ENCODE results near the gene DSPP.

Gene DSPP

DNA sequence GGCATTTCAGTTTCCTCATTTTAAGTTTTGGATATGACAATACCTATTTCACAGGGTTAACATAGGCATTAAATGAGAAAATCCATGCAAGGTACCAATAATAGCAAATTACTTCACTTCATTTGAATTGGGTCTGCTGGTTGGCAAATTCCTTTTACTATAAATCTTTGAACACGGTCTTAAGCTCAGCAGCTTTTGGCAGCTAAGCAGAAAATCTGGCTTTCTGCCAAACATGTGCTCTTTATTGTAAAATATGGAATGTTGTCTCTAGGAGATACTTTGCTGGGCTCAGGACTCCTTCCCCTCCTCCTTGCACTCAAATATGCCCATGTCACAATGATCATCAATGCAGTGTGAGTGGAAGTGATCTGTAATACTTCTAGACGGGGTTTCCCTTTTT is 24.9 kb downstream of the DSPP start:
- Histone ChIP-seq H3K23ac (ENCODE audit: low read length) (no peak overlapping the region), H3K36me3 (ENCODE audit: control insufficient read depth in 1 of 2, insufficient read depth in 2 of 2, low read length in 2 of 2) (no peaks in the 10 kb centered on the region), H3K9me3 (ENCODE audit: insufficient read depth, low read depth, low read length) (no peaks in the 10 kb centered on the region), H2BK120ac (ENCODE audit: insufficient read depth, low read length, poor library complexity) (no peak overlapping the region), H3K14ac (ENCODE audit: low read length) (no peak overlapping the region), H3K79me2 (ENCODE audit: control insufficient read depth, insufficient read depth, low read length, poor library complexity) (no peaks in the 10 kb centered on the region), H3K4me3 (ENCODE audit: low read depth, low read length) (no peak overlapping the region), H3K9ac (ENCODE audit: low read length) (no peak overlapping the region), H4K12ac (ENCODE audit: low read depth, low read length) (no peak overlapping the region), H3K27me3 (ENCODE audit: insufficient read depth, low read length) (no peaks in the 10 kb centered on the region), H3K4me2 (ENCODE audit: low read length) (no peak overlapping the region), H3K79me1 (ENCODE audit: low read length) (no peaks in the 10 kb centered on the region), H4K91ac (ENCODE audit: low read depth, low read length) (no peak overlapping the region), H3K4me1 (ENCODE audit: control insufficient read depth in 1 of 2, insufficient read depth in 2 of 2, low read length in 2 of 2) (no peaks in the 10 kb centered on the region), H2BK5ac (ENCODE audit: low read depth, low read length, poor library complexity) (no peak overlapping the region), H3K4ac (ENCODE audit: low read depth, low read length) (no peak overlapping the region), H2AFZ (ENCODE audit: insufficient read depth, low read length, poor library complexity) (no peak overlapping the region), H3K18ac (ENCODE audit: low read length) (no peak overlapping the region), H2BK12ac (ENCODE audit: low read length) (no peak overlapping the region), H3K27ac (ENCODE audit: low read depth, low read length) (no peak overlapping the region), H4K8ac (ENCODE audit: low read depth, low read length) (no peak overlapping the region), H2AK5ac (ENCODE audit: low read length) (no peak overlapping the region)
- no CpG with 5 or more reads among the region's 2 CpGs for WGBS (ENCODE audit: extremely low coverage, insufficient coverage, insufficient read length)
- peak in 1 of 2 donors; percentile 9 for DNase-seq

DNA sequence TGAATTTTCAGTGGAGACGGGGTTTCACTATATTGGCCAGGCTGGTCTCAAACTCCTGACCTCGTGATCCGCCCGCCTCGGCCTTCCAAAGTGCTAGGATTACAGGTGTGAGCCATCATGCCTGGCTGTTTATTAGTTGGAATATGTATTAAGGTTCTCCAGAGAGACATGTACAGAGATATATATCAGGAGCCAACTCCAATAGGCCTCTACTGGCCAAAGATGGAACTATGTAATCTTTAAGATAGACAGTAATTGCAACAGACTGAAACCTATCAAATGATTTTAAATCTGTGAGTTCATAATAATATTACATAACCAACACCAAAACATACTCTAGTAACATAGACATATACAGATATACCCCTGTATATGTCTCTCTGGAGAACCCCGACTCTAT is 36.0 kb downstream of the DSPP start:
- Histone ChIP-seq H3K4me3 (ENCODE audit: low read depth, low read length) (no peak overlapping the region), H3K36me3 (ENCODE audit: control insufficient read depth in 1 of 2, insufficient read depth in 2 of 2, low read length in 2 of 2) (no peaks in the 10 kb centered on the region)

DNA sequence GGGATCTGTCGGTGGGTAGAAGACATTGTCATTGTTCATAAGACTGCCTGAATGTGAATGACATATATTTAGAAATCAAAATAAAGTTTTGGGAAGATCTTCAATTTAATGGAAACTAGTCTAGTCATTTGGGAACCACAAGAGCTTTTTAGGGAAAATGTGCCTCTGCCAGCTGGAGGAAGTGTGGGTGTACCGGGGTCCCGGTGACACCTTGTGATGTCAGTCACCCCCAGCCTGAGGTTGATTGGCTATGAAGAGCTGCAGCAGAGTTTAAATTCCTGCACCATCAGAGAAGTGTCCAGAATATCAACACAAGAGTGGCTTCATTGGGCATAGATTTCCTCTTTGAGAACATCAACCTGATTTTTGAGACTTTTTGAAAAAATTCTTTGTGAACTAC is 41.7 kb downstream of the DSPP start, which contains the start of gene DMP1:
DMP1 (plus strand) TSS at position 301 of the 400 bp plus-strand sequence. CDS start 6,213 bp downstream, outside the sequence.
- no peaks in the 10 kb centered on the region for H3K9me3 ChIP-seq (ENCODE audit: insufficient read depth, low read depth, low read length)
- H3K4me3 ChIP-seq (ENCODE audit: low read depth, low read length), result no peak within 1 kb of the TSS
- no peaks in the 10 kb centered on the region for H3K36me3 ChIP-seq (ENCODE audit: control insufficient read depth in 1 of 2, insufficient read depth in 2 of 2, low read length in 2 of 2)
- H3K4me2 ChIP-seq (ENCODE audit: low read length), result no peak within 1 kb of the TSS
- H4K12ac ChIP-seq (ENCODE audit: low read depth, low read length), result no peak within 1 kb of the TSS
- DNase-seq, result no peak
- H4K8ac ChIP-seq (ENCODE audit: low read depth, low read length), result no peak within 1 kb of the TSS
- no peak within 1 kb of the TSS for H3K14ac ChIP-seq (ENCODE audit: low read length)
- H3K4me1 ChIP-seq (ENCODE audit: control insufficient read depth in 1 of 2, insufficient read depth in 2 of 2, low read length in 2 of 2), result no peaks in the 10 kb centered on the region
- H2AFZ ChIP-seq (ENCODE audit: insufficient read depth, low read length, poor library complexity), result no peak within 1 kb of the TSS
- no peak within 1 kb of the TSS for H2AK5ac ChIP-seq (ENCODE audit: low read length)
- no CpG with 5 or more reads among the region's 3 CpGs for WGBS (ENCODE audit: extremely low coverage, insufficient coverage, insufficient read length)
- no peak within 1 kb of the TSS for H3K9ac ChIP-seq (ENCODE audit: low read length)
- H2BK12ac ChIP-seq (ENCODE audit: low read length), result no peak within 1 kb of the TSS
- no peak within 1 kb of the TSS for H2BK5ac ChIP-seq (ENCODE audit: low read depth, low read length, poor library complexity)
- H3K79me1 ChIP-seq (ENCODE audit: low read length), result no peaks in the 10 kb centered on the region
- H3K4ac ChIP-seq (ENCODE audit: low read depth, low read length), result no peak within 1 kb of the TSS
- H3K79me2 ChIP-seq (ENCODE audit: control insufficient read depth, insufficient read depth, low read length, poor library complexity), result no peaks in the 10 kb centered on the region
- no peak within 1 kb of the TSS for H2BK120ac ChIP-seq (ENCODE audit: insufficient read depth, low read length, poor library complexity)
- no peak within 1 kb of the TSS for H3K27ac ChIP-seq (ENCODE audit: low read depth, low read length)
- H4K91ac ChIP-seq (ENCODE audit: low read depth, low read length), result no peak within 1 kb of the TSS
- no peak within 1 kb of the TSS for H3K23ac ChIP-seq (ENCODE audit: low read length)
- no peak within 1 kb of the TSS for H3K18ac ChIP-seq (ENCODE audit: low read length)
- no peaks in the 10 kb centered on the region for H3K27me3 ChIP-seq (ENCODE audit: insufficient read depth, low read length)

More for the DNA sequence above, 36.0 kb downstream of the DSPP start:
- Histone ChIP-seq H3K27me3 (ENCODE audit: insufficient read depth, low read length) (no peaks in the 10 kb centered on the region), H2AFZ (ENCODE audit: insufficient read depth, low read length, poor library complexity) (no peak overlapping the region), H4K12ac (ENCODE audit: low read depth, low read length) (no peak overlapping the region), H3K79me1 (ENCODE audit: low read length) (no peaks in the 10 kb centered on the region), H3K4me1 (ENCODE audit: control insufficient read depth in 1 of 2, insufficient read depth in 2 of 2, low read length in 2 of 2) (no peaks in the 10 kb centered on the region), H4K8ac (ENCODE audit: low read depth, low read length) (no peak overlapping the region), H2BK12ac (ENCODE audit: low read length) (no peak overlapping the region), H2BK5ac (ENCODE audit: low read depth, low read length, poor library complexity) (no peak overlapping the region), H3K27ac (ENCODE audit: low read depth, low read length) (no peak overlapping the region), H3K9ac (ENCODE audit: low read length) (no peak overlapping the region), H4K91ac (ENCODE audit: low read depth, low read length) (no peak overlapping the region), H3K14ac (ENCODE audit: low read length) (no peak overlapping the region), H3K79me2 (ENCODE audit: control insufficient read depth, insufficient read depth, low read length, poor library complexity) (no peaks in the 10 kb centered on the region), H3K9me3 (ENCODE audit: insufficient read depth, low read depth, low read length) (no peaks in the 10 kb centered on the region), H3K4me2 (ENCODE audit: low read length) (no peak overlapping the region), H2AK5ac (ENCODE audit: low read length) (no peak overlapping the region), H2BK120ac (ENCODE audit: insufficient read depth, low read length, poor library complexity) (no peak overlapping the region), H3K18ac (ENCODE audit: low read length) (no peak overlapping the region), H3K4ac (ENCODE audit: low read depth, low read length) (no peak overlapping the region), H3K23ac (ENCODE audit: low read length) (no peak overlapping the region)
- no peak for DNase-seq
- WGBS (ENCODE audit: extremely low coverage, insufficient coverage, insufficient read length), result no CpG with 5 or more reads among the region's 6 CpGs

DNA sequence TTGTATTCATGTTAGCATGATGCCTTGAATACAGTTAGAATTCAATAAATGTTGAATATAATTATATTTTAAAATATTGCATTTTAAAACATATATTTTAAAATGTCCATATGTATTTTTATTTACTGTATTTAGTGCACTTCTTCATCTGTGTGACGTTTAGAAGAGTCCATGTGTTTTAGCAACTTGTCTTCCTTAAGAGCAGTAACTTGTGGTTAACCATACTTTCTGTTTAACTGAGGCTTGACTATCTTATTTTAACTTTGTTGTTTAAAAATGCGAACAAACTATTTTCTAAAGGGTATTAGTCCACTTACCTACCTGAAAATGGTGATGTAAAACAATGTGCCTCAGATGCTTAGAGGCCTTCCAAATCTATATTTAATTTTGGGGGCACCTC is 42.6 kb downstream of the DSPP start:
- no CpG with 5 or more reads among the region's 2 CpGs for WGBS (ENCODE audit: extremely low coverage, insufficient coverage, insufficient read length)
- Histone ChIP-seq H2AFZ (ENCODE audit: insufficient read depth, low read length, poor library complexity) (no peak overlapping the region), H3K23ac (ENCODE audit: low read length) (no peak overlapping the region), H2BK12ac (ENCODE audit: low read length) (no peak overlapping the region), H4K8ac (ENCODE audit: low read depth, low read length) (no peak overlapping the region), H3K27me3 (ENCODE audit: insufficient read depth, low read length) (no peaks in the 10 kb centered on the region), H3K4me3 (ENCODE audit: low read depth, low read length) (no peak overlapping the region), H2BK120ac (ENCODE audit: insufficient read depth, low read length, poor library complexity) (no peak overlapping the region), H3K27ac (ENCODE audit: low read depth, low read length) (no peak overlapping the region), H3K18ac (ENCODE audit: low read length) (no peak overlapping the region), H3K79me2 (ENCODE audit: control insufficient read depth, insufficient read depth, low read length, poor library complexity) (no peaks in the 10 kb centered on the region), H2AK5ac (ENCODE audit: low read length) (no peak overlapping the region), H3K9ac (ENCODE audit: low read length) (no peak overlapping the region), H3K4me1 (ENCODE audit: control insufficient read depth in 1 of 2, insufficient read depth in 2 of 2, low read length in 2 of 2) (no peaks in the 10 kb centered on the region), H4K12ac (ENCODE audit: low read depth, low read length) (no peak overlapping the region), H3K14ac (ENCODE audit: low read length) (no peak overlapping the region), H2BK5ac (ENCODE audit: low read depth, low read length, poor library complexity) (no peak overlapping the region), H3K79me1 (ENCODE audit: low read length) (no peaks in the 10 kb centered on the region), H3K4me2 (ENCODE audit: low read length) (no peak overlapping the region), H3K9me3 (ENCODE audit: insufficient read depth, low read depth, low read length) (no peaks in the 10 kb centered on the region), H3K36me3 (ENCODE audit: control insufficient read depth in 1 of 2, insufficient read depth in 2 of 2, low read length in 2 of 2) (no peaks in the 10 kb centered on the region), H3K4ac (ENCODE audit: low read depth, low read length) (no peak overlapping the region), H4K91ac (ENCODE audit: low read depth, low read length) (no peak overlapping the region)
- DNase-seq, result no peak

Data from trophoblast cell (in vitro differentiated cells and primary cell).